Left cardiac atrium (tissue), 4 donors: ENCODE data around the gene SSC4D. TPM values are rescaled to one million over a fixed set of nuclear protein-coding genes. Genes with fewer than 3 reads are reported as not detected.

ENCODE experiments used
- ATAC-seq, 2 donors: fragments of 200-7000 bp; cut with Tn5 transposase; one replicate each; pipeline ENCODE4 v1.9.1; 2020; ENCODE audit warnings: mild to moderate bottlenecking in 2 of 2, moderate library complexity in 2 of 2
- DNase-seq: peaks from one replicate; pipeline ENCODE4 v3.0.0-alpha.2; 2020
- intact Hi-C, 2 donors: fragments of 100-400 bp; cut with DNase I; formaldehyde crosslinking; loops; one replicate each; pipeline versions ENCODE4 v1.14.1 to v1.15.1; 2022 to 2023
- total RNA-seq, 2 donors: library from RNA; stranded (reverse); fragmentation: NEBNext Ultra II Directional; extraction: Animal tissue kit (Norgen Biotek cat#: 25700); gene quantifications; one replicate each; pipeline ENCODE4 v1.2.1, GENCODE V29; 2021
- donor health status: DM: no; HTN: yes; CAD: no.
- donor health status: DM: no; HTN: yes; CAD: no; lungs with severe emphysema.
- donor health status: DM: yes; HTN: yes; CAD: no.
- donor health status: Dilated cardiomyopathy.

SSC4D gene
- total RNA-seq, 2 donors from 2014 or later = 0.55 to 1.4 TPM

DNA sequence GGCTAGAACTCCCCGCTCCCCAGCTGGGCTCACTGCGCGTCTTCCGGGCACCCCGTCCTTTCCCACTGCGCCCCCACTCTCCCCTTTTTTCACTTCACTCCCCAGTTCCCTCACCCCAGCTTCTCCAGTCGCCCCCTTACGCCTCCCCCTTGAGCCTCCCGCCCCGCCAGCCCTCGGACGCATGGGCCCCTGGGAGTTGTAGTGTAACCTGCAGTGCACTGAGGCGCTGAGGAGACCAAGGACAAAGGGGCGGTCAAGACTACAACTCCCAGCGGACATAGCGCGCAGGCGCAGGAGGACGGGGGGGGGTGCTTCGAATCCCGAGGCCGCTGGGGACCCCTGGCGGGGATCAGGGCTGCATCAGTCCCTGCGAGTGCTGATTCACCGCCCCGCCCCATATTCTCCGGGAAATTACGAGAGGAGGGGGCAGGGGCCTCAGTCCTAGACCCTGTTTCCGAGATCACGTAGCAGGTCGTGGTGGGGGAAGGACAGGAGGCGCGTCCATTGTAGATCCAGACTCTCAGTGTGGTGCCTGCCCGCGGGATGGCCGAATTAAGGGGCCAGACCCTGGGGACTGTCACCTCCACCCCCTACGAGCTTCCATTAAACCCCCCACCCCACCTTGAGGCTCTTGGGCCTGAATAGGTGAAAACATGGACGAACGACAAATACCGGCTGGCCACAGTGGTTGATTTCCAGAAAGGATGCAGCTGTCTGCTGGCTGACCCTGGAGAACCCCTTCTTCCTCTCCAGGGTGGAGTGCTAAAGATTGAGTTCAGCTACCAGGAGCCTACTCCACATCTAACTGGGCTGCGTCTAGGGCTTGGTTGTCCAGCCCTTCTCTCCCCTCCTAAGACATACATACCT is 50.2 kb downstream of the SSC4D start:
- DNase-seq = peak; percentile 97
- intact Hi-C loops = loop anchor here (2.0 kb wide), 1 partner anchor 41 kb away; no protein-coding TSS in a partner anchor
- ATAC-seq = peak; percentile 95 to 97

DNA sequence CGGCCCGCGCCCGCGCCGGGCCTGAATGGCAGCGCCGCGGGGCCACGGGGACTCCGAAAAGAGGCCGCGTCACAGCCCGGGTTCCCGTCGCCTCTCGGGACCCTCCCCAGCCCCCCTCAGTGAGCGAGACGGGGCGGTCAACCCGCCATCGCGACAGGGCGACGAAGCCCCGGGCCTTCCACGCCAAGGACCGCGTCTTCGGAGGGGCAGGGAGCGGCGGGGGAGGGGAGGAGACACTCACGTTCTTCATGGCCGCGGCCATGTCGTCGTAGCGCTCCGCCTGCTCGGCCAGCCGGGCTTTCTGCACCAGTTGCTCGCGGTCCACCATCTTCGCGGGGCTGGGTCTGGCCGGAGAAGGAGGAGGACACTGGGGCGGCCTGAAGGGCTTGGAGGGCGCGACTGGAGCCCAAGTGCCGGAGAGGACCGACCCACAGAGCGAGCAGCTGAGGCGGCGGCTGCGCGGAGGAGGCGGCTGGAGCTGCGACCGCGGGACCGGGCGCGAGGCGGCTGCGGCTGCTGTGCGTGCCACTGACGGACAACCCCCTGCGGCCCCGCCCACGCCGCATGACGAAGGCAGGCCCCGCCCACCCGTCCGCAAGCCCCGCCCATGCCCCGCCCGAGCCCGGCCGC is 50.9 kb downstream of the SSC4D start, which contains the start of gene YWHAG:
TSS of gene YWHAG (minus strand) at position 511 of the 630 bp plus-strand sequence. CDS start at position 328, 183 bp downstream.
- DNase-seq (peak; percentile 93), ATAC-seq (peak; percentile 91 to 94)
- intact Hi-C loops = loop anchor here (2.0 kb wide), 1 partner anchor 40 kb away; no protein-coding TSS in a partner anchor

DNA sequence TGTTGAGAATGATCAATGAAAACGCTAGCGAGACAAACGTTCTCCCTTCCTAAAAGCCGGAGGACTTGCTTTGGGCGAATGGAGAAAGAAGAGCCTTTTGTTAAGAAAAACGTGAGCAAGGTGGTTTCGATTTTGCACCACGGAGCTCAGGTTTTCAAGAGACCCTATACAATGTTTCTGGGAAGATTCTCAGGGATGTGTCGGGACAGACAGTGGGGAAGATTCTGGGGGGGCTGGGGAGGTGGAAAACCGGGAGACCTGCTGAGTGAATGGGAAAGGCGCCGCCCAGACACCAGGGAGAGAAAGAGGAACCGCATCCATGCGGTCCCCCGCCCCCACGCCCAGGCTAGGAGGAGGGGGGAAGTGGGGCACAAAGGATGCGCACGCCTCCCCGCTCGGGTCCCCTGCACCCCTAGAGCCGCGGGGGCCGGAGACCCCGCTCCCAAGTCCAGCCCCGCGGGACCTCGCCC is 51.5 kb downstream of the SSC4D start:
- peak; percentile 71 for DNase-seq
- intact Hi-C loops = loop anchor here (2.0 kb wide), 1 partner anchor 39 kb away; no protein-coding TSS in a partner anchor
- peak; percentile 27 to 47 for ATAC-seq

DNA sequence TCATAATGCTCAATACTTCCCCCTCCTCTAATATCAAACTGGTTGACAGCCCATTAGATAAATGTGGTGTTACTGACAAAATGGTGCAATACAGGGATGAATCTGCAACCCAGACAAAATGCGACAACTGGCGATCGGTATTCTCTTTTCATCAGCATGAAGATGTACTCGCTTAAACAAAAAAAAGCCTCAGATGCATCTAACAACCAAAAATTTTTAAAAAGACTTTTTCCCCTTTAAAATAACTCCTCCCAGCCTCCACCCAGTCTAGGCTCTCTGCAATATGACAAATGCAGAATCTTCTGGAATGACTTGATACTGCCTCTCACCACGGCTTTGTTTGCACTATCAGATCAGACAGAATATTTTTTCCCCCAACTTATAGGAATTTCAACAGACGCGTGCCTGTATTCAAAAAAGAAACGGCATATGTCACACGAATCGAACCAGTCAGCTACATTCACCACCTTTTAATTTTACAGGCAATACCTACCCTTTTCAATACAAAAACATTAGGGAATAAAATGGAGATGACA is 52.0 kb downstream of the SSC4D start:
- DNase-seq (no peak), ATAC-seq (no peak)
- intact Hi-C loops = loop anchor here (2.0 kb wide), 1 partner anchor 39 kb away; no protein-coding TSS in a partner anchor

- ATAC-seq (no peak), DNase-seq (no peak)
- intact Hi-C loops = no loop called here
Observed at GRCh38 chr7:76356823-76357222, 52.7 kb downstream of the SSC4D start.

DNA sequence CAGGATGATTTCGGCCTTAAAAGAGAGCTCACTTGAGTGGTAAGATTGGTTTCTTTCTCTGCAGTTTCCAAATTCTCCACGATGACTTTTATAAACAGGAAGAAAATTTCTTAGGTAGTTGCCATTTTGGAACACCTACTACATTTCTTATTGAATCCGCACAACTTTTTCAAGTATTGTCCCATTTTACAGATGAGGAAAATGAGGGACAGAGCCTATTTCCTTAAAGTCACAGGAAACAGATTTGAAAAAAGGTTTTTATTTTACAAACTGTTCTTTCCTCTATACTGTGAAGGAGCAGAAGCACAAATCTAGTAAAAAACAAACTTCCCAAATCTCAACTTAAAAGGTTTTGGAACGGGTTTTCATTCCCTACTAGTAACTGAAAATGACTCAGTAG is 53.4 kb downstream of the SSC4D start:
- intact Hi-C loops = no loop called here
- DNase-seq (no peak), ATAC-seq (no peak)

DNA sequence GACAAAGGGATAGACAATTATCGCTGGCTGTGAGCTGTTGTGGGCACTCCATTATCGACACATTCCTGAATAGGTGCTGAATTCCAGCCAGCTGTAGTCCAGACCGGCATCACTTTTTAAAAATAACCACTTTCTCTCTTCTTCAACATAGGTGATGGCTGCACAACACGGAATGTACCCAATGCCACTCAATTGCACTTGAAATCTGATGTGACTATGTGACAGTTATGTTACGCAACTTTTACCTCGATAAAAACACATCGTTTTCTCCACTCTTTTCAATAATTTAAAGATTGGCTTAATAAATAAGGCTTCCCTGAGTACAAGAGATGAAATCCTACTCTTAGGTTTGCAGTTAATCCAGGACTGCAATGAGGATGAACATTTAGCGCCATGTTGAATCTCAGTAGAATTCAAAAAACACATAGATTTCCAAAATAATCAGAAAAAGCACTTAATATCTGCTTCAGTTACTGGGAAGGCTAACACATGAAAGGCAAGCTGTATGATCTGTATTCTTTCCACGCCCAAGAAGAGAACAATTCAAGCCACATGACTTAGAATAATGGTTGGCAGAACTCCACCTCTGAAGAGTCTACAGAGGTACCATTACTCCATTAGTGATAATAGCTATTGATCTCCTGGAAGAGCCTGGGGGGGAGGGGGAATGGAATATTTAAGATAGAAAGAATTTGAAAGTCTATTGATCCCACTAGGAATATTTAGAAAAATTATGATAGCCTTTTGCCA is 54.3 kb downstream of the SSC4D start:
- DNase-seq (no peak), ATAC-seq (no peak)
- intact Hi-C loops = no loop called here

DNA sequence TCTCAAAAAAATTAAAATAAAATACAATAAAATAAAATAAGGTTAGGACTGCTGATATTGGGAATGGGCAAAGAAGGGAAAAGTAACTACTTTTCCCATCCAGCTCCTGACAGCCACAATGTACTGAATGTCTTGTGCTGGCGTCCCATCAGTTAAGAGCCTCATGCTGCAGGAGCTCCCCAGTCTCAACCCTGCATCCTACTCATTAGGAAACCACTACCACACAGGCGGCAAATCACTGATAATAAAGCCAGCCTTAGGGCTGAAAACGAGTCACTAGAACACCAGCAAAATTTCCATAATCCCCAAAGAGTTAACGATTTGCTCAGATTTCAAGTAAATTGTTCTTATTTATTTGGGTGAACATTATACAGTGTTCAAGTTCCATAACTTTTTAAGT is 55.0 kb downstream of the SSC4D start:
- intact Hi-C loops = no loop called here
- DNase-seq = no peak
- no peak for ATAC-seq

DNA sequence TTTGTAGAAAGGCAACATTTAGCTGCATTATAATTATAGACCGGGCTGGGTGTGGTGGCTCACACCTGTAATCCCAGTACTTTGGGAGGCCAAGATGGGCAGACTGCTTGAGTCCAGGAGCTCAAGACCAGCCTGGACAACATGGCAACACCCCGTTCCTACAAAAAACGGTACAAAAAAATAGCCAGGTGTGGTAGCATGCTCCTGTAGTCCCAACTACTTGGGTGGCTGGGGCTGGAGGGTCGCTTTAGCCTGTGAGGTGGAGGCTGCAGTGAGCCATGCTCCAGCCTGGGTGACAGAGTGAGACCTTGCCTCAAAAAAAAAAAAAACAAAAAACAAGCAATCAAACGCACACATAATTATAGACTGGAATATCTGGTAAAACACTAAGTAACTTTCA is 55.8 kb downstream of the SSC4D start:
- intact Hi-C loops = no loop called here
- ATAC-seq (no peak), DNase-seq (no peak)

- DNase-seq = no peak
- peak; percentile 50 to 61 for ATAC-seq
- intact Hi-C loops = no loop called here
Observed at GRCh38 chr7:76352193-76352592, 57.3 kb downstream of the SSC4D start.

- intact Hi-C loops = no loop called here
- ATAC-seq (no peak), DNase-seq (no peak)
Observed at GRCh38 chr7:76351372-76351771, 58.1 kb downstream of the SSC4D start.

DNA sequence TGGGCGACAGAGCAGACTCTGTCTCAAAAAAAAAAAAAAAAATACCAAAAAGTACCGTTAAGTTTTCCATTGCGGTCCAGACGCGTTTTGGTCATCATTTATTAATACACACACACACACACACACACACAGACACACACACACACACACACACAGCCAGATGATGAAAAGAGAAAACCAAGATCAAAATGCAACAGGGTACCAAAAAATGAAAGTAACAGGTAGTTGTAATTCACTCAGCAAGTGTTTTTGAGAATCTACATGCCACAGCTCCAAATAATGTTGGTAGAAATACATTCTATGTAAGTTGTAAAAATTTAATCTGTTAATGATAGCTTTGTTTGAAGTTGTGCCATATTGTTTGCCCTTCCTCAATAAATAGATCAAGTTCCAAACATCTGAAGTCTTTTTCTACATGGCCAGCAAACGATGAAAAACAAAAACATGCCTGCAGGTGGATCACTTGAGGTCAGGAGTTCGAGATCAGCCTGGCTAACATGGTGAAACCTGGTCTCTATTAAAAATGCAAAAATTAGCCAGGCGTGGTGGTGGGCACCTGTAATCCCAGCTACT is 60.1 kb downstream of the SSC4D start:
- intact Hi-C loops = no loop called here
- ATAC-seq (no peak), DNase-seq (no peak)

DNA sequence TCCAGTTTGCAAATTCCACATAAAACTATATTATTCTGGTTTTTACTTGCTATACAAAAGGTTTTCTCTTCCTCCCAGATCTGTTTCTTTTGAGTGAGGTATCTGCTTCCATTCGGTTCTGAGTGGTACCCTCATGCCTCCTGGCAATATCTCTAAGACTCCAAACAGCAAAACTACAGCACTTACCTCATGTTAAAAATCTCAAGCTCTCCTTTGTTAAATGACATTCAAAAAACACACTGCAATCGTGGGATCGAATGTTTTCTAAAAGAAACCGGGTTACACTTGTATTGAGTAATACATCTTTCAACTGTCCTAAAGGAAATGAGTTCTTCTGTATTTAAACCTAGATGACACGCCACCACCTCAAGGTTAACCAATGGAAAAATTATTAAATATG is 61.8 kb downstream of the SSC4D start:
- DNase-seq (no peak), ATAC-seq (no peak)
- intact Hi-C loops = no loop called here

GRCh38 chr7:76346778-76347177 is 62.7 kb downstream of the SSC4D start:
- intact Hi-C loops = no loop called here

GRCh38 chr7:76346097-76346496 is 63.4 kb downstream of the SSC4D start:
- DNase-seq = no peak
- intact Hi-C loops = no loop called here
- ATAC-seq = peak in 1 of 2 donors; percentile 27

More at GRCh38 chr7:76346778-76347177, 62.7 kb downstream of the SSC4D start:
- ATAC-seq = peak in 1 of 2 donors; percentile 60
- no peak for DNase-seq

DNA sequence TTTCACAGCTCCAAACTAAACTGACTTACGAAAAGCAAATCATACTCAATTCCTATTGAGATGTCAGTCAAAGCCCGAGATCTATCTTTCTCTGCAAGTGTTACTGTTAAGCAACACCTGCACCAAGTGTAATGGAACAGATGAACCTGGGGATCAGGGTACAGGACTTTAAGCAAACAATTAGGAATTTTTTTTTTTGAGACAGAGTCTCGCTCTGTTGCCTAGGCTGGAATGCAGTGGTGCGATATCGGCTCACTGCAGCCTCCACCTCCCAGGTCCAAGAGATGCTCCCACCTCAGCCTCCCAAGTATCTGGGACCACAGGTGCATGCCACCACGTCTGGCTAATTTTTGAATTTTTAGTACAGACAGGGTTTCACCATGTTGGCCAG is 65.6 kb downstream of the SSC4D start:
- DNase-seq (no peak), ATAC-seq (no peak)
- intact Hi-C loops = no loop called here

DNA sequence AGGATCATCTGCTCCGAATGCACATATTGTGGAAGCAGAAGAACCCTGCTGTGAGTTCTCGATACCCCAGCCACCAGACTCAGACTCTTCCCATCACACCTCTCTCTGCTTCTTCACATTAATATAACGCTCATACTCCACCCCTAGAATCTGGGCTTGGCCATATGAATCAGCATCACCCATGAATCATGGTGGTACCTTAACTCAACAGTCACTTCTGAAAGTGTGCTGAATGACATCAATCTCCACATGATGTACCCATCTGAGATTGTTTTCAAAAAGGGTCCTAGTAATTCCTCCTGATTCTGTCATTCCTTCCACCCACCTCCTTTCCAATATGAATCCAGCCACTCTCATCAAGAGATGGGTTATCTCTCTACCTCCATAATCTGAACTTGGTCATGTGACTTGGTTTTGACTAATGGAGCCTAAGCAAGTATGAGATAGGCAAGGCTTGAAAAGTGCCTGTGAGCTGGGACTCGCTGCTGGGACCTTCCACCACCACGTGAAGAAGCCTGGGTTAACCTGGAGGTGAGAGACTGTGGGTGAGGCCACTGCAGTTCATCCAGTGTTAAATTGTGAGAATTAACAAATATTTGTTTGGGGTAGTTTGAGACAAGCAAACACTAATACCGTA is 66.1 kb downstream of the SSC4D start:
- intact Hi-C loops = no loop called here

DNA sequence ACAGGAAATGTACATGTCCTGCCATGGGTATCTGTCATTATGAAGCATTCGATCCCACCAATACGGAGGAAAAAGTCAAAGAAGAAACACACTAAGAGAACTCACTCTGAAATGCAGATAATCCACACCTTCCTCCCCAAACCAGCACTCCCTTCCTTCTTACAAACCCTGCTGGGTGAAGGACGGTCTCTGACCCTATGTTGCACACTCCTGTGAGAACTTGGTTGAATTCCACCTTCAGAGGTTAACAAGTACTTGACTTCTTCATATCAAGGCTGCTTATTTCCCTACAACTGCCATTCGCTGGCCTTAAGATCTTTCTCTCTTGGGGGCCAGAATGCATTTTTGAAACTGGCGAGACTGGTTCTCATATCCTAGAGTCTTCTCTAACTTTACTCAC is 67.3 kb downstream of the SSC4D start:
- ATAC-seq (no peak), DNase-seq (no peak)
- intact Hi-C loops = no loop called here

More for the DNA sequence above, 66.1 kb downstream of the SSC4D start:
- DNase-seq (no peak), ATAC-seq (no peak)
